Temporal lobe (tissue), 2 donors: ENCODE measurements around the gene BMP7. TPM values are rescaled to one million over a fixed set of nuclear protein-coding genes. Genes with fewer than 3 reads are reported as not detected.

Experiments used
- small RNA-seq: library from RNA; depleted of rRNA; stranded (forward); fragments of <200 nt; gene quantifications from one replicate; pipeline ENCODE3, GENCODE V24; 2014; ENCODE audit warnings: low replicate concordance
- total RNA-seq: library from RNA; depleted of rRNA; stranded (reverse); fragments of >200 nt; gene quantifications from one replicate; pipeline ENCODE4 v1.2.3, GENCODE V29; 2014

Gene BMP7
- total RNA-seq, 1 donor from 2014 or later, result 9.6 TPM

Small RNAs within 50 kb of the gene (small RNA-seq; reads per million reads assigned to genes)
- gene RF00019, result not detected

Other genes starting within 250 kb of the BMP7 start
- gene SPO11, start 63.2 kb upstream of the BMP7 start, total RNA-seq, result not detected
- gene RAE1, start 84.6 kb upstream of the BMP7 start, total RNA-seq, result 30.0 TPM
- 6.6 TPM for gene RBM38, start 124.8 kb upstream of the BMP7 start, total RNA-seq